Measurements from ENCODE around the gene ITPRIP. TPM values are rescaled to one million over a fixed set of nuclear protein-coding genes. Genes with fewer than 3 reads are reported as not detected.

The ITPRIP gene
- total and polyA plus RNA-seq, 2 donors from 2014 or later = 9.0 to 21.6 TPM

DNA sequence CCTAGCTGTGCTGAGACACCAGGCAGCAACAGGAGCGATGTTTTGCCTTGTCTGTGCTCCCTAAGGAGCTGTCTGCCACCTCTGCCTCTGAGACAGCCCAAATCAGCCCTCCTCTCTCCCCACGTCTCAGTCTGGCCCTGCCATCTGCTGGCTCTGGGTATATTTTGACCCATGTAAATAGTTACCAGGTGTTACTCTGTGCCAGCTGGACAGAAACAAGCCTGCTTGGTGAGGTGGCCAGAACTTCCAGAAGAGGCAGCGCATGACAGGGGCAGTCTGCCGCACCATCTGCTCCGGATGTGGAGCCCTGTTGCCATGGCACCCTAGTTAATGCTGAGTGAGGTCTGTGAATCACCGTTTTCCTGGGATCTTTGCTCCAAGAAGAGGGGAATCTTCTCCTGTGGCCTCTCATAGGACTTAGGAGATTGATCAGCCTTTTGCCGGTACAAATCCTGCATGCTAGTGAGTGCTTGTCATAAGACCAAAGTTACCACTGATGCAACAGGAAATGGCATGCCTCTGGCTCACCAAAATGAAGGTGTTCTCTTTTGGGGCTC, 37.5 kb downstream of the ITPRIP start:
- TF ChIP-seq, protein P1, sequence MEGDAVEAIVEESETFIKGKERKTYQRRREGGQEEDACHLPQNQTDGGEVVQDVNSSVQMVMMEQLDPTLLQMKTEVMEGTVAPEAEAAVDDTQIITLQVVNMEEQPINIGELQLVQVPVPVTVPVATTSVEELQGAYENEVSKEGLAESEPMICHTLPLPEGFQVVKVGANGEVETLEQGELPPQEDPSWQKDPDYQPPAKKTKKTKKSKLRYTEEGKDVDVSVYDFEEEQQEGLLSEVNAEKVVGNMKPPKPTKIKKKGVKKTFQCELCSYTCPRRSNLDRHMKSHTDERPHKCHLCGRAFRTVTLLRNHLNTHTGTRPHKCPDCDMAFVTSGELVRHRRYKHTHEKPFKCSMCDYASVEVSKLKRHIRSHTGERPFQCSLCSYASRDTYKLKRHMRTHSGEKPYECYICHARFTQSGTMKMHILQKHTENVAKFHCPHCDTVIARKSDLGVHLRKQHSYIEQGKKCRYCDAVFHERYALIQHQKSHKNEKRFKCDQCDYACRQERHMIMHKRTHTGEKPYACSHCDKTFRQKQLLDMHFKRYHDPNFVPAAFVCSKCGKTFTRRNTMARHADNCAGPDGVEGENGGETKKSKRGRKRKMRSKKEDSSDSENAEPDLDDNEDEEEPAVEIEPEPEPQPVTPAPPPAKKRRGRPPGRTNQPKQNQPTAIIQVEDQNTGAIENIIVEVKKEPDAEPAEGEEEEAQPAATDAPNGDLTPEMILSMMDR (IDR thresholded peaks at IDR 0.05; ENCODE audit: borderline replicate concordance, extremely low read depth, insufficient read depth) = no peak
- intact Hi-C loops (cut with DNase I) = no loop called here
- H3K4me3 ChIP-seq (ENCODE audit: low read length in 3 of 3) = no peak overlapping the region
- H3K9me3 ChIP-seq (ENCODE audit: control insufficient read depth in 2 of 3, insufficient read depth in 1 of 3, low read length in 3 of 3) = no peaks in the 10 kb centered on the region
- no peaks in the 10 kb centered on the region for H3K27me3 ChIP-seq (ENCODE audit: control insufficient read depth, insufficient read depth, low read length)
- H3K4me1 ChIP-seq (ENCODE audit: control insufficient read depth in 2 of 3, insufficient read depth in 2 of 3, low read depth in 1 of 3, low read length in 3 of 3) = peaks cover 0 to 18% (median 8%) of the 10 kb centered on the region in 3 donors
- FAIRE-seq (no peak), DNase-seq (peak in 4 of 5 donors; percentile 50 to 65 (median 62))
- H3K36me3 ChIP-seq (ENCODE audit: control insufficient read depth in 2 of 3, insufficient read depth in 3 of 3, low read length in 3 of 3) = no peaks in the 10 kb centered on the region
- peak overlapping the region; percentile 93 to 97 for H3K27ac ChIP-seq (ENCODE audit: low read depth in 2 of 2, low read length in 2 of 2)
- peak overlapping the region in 1 of 3 donors; percentile 60 for H3K9ac ChIP-seq (ENCODE audit: low read length in 3 of 3)

GRCh38 chr10:104300002-104300735, 38.1 kb downstream of the ITPRIP start:
- peak overlapping the region; percentile 93 to 97 for H3K27ac ChIP-seq (ENCODE audit: low read depth in 2 of 2, low read length in 2 of 2)
- TF ChIP-seq, protein P1 (IDR thresholded peaks at IDR 0.05; ENCODE audit: borderline replicate concordance, extremely low read depth, insufficient read depth) = no peak
- FAIRE-seq (no peak), DNase-seq (peak in 1 of 5 donors; percentile 77)
- H3K9ac ChIP-seq (ENCODE audit: low read length in 3 of 3) = peak overlapping the region in 1 of 3 donors; percentile 60
- peaks cover 0 to 14% (median 8%) of the 10 kb centered on the region in 3 donors for H3K4me1 ChIP-seq (ENCODE audit: control insufficient read depth in 2 of 3, insufficient read depth in 2 of 3, low read depth in 1 of 3, low read length in 3 of 3)
- no peak overlapping the region for H3K4me3 ChIP-seq (ENCODE audit: low read length in 3 of 3)
- no peaks in the 10 kb centered on the region for H3K27me3 ChIP-seq (ENCODE audit: control insufficient read depth, insufficient read depth, low read length)
- H3K9me3 ChIP-seq (ENCODE audit: control insufficient read depth in 2 of 3, insufficient read depth in 1 of 3, low read length in 3 of 3) = no peaks in the 10 kb centered on the region
- no peaks in the 10 kb centered on the region for H3K36me3 ChIP-seq (ENCODE audit: control insufficient read depth in 2 of 3, insufficient read depth in 3 of 3, low read length in 3 of 3)
- intact Hi-C loops (cut with DNase I) = no loop called here

DNA sequence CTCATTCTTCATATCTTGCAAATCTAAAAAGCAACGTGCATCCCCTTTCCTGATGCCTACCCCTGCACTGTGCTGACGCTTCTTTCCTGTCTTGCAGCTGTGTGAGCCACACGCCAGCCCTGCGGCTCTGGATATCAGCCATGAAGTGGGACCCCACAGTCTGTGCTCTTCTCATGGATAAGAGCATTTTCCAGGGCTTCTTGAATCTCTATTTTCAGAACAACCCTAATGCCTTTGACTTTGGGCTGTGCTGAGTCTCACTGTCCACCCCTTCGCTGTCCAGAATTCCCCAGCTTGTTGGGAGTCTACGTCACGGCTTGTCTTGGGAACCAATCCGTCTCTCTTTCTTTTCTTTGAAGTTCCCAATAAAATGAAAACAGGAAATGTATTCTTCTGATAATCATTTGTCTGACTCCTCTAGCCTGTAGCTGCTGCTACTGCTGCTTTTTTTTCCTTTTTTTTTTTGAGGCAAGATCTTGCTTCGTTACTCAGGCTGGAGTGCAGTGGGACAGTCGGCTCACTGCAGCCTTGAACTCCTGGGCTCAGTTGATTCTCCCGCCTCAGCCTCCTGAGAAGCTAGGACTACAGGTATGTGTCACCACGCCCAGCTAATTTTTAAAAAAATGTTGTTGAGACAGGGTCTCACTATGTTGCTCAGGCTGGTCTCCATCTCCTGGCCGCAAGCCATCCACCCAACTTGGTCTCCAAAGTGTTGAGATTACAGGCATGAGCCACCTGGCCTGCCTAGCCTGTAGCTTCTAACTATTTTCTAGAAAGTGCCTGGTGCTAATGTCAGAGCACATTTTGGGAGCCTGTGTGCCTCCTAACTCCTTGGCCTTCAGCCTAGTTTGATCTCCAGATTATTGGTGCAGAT, 39.0 kb downstream of the ITPRIP start:
- peak overlapping the region in 1 of 3 donors; percentile 22 for H3K4me3 ChIP-seq (ENCODE audit: low read length in 3 of 3)
- intact Hi-C loops (cut with DNase I) = no loop called here

More for the DNA sequence above, 39.0 kb downstream of the ITPRIP start:
- DNase-seq (peak in 1 of 5 donors; percentile 39), FAIRE-seq (no peak)
- Histone ChIP-seq H3K9ac (ENCODE audit: low read length in 3 of 3) (peak overlapping the region in 2 of 3 donors; percentile 30 to 53), H3K36me3 (ENCODE audit: control insufficient read depth in 2 of 3, insufficient read depth in 3 of 3, low read length in 3 of 3) (no peaks in the 10 kb centered on the region), H3K27me3 (ENCODE audit: control insufficient read depth, insufficient read depth, low read length) (no peaks in the 10 kb centered on the region), H3K9me3 (ENCODE audit: control insufficient read depth in 2 of 3, insufficient read depth in 1 of 3, low read length in 3 of 3) (no peaks in the 10 kb centered on the region), H3K27ac (ENCODE audit: low read depth in 2 of 2, low read length in 2 of 2) (peak overlapping the region; percentile 90 to 97), H3K4me1 (ENCODE audit: control insufficient read depth in 2 of 3, insufficient read depth in 2 of 3, low read depth in 1 of 3, low read length in 3 of 3) (peaks cover 0 to 15% (median 8%) of the 10 kb centered on the region in 3 donors)
- TF ChIP-seq, protein P1 (IDR thresholded peaks at IDR 0.05; ENCODE audit: borderline replicate concordance, extremely low read depth, insufficient read depth) = no peak
